Keratinocyte (primary cell): Measurements from ENCODE around the gene DEPDC1B. TPM values are rescaled to one million over a fixed set of nuclear protein-coding genes. Genes with fewer than 3 reads are reported as not detected.

Experiments used
- DNase-seq: peaks from one replicate; pipeline ENCODE4 v3.0.0-alpha.2; 2011; ENCODE audit warnings: low read depth, missing footprints, low spot score
- FAIRE-seq: peaks from 2 replicates; lab custom pipeline; 2011; peaks lifted over from hg19 to GRCh38; lab: Jason Lieb, UNC
- H2AFZ ChIP-seq: 2 replicates; pipeline ENCODE4 v1.6.0; 2012; ENCODE audit warnings: low read length, control low read depth, inconsistent platforms; ENCODE audit not compliant: control insufficient read depth
- H3K27ac ChIP-seq: 2 replicates; pipeline ENCODE4 v1.5.1; 2011; ENCODE audit warnings: low read length; ENCODE audit not compliant: control insufficient read depth, insufficient read depth
- H3K27me3 ChIP-seq: 3 replicates; pipeline ENCODE4 v1.6.0; 2011; ENCODE audit warnings: low read length; ENCODE audit not compliant: control insufficient read depth, insufficient read depth; ENCODE audit errors: extremely low read depth
- H3K36me3 ChIP-seq, 2 experiments: 2 replicates in 1 of 2; 3 replicates in 1 of 2; pipeline ENCODE4 v1.5.1; 2011; ENCODE audit warnings: low read length in 2 of 2, mild to moderate bottlenecking in 1 of 2; ENCODE audit not compliant: control insufficient read depth in 2 of 2, insufficient read depth in 2 of 2; ENCODE audit errors: extremely low read depth in 1 of 2
- H3K4me1 ChIP-seq: 3 replicates; pipeline ENCODE4 v1.5.1; 2011; ENCODE audit warnings: low read length; ENCODE audit not compliant: control insufficient read depth, insufficient read depth; ENCODE audit errors: extremely low read depth
- H3K4me2 ChIP-seq: 3 replicates; pipeline ENCODE4 v1.6.0; 2011; ENCODE audit warnings: low read depth, low read length; ENCODE audit not compliant: control insufficient read depth, insufficient read depth; ENCODE audit errors: extremely low read depth
- H3K4me3 ChIP-seq, 3 experiments: fragments of 200-600 bp in 1 of 3; sonication (generic) in 1 of 3; 2 replicates in 2 of 3; 3 replicates in 1 of 3; pipeline ENCODE4 v1.5.1; 2011 to 2016; ENCODE audit warnings: low read length in 3 of 3, mild to moderate bottlenecking in 3 of 3, control low read depth in 2 of 3, inconsistent platforms in 1 of 3, low read depth in 1 of 3, mixed read lengths in 1 of 3, mixed run types in 1 of 3, moderate library complexity in 1 of 3; ENCODE audit not compliant: control insufficient read depth in 2 of 3, insufficient read depth in 2 of 3; ENCODE audit errors: extremely low read depth in 1 of 3
- H3K79me2 ChIP-seq: 2 replicates; pipeline ENCODE4 v1.6.0; 2012; ENCODE audit warnings: low read length; ENCODE audit not compliant: control insufficient read depth, insufficient read depth
- H3K9ac ChIP-seq: 3 replicates; pipeline ENCODE4 v1.6.0; 2011; ENCODE audit warnings: low read length; ENCODE audit not compliant: control insufficient read depth, insufficient read depth; ENCODE audit errors: extremely low read depth
- H3K9me1 ChIP-seq: 3 replicates; pipeline ENCODE4 v1.6.0; 2011; ENCODE audit warnings: low read length; ENCODE audit not compliant: control insufficient read depth, insufficient read depth; ENCODE audit errors: extremely low read depth
- H3K9me3 ChIP-seq: 2 replicates; pipeline ENCODE4 v1.5.1; 2012; ENCODE audit warnings: low read depth, low read length; ENCODE audit not compliant: control insufficient read depth
- H4K20me1 ChIP-seq: 3 replicates; pipeline ENCODE4 v1.6.0; 2011; ENCODE audit warnings: low read length; ENCODE audit not compliant: control insufficient read depth, insufficient read depth; ENCODE audit errors: extremely low read depth
- CTCF ChIP-seq, 3 experiments: IDR thresholded peaks in 1 of 3; conservative IDR thresholded peaks in 1 of 3; optimal IDR thresholded peaks in 1 of 3; 2 replicates in 2 of 3; 3 replicates in 1 of 3; pipeline versions ENCODE3 to v1.5.1; 2011; ENCODE audit warnings: low read length in 3 of 3, mild to moderate bottlenecking in 3 of 3, moderate library complexity in 2 of 3, control low read depth in 1 of 3, inconsistent platforms in 1 of 3; ENCODE audit not compliant: insufficient read depth in 2 of 3; ENCODE audit errors: extremely low read depth in 1 of 3
- EZH2 ChIP-seq: IDR thresholded peaks from one replicate; pipeline ENCODE4 v1.6.1; 2012; ENCODE audit warnings: inconsistent platforms, mild to moderate bottlenecking, low read length, moderate library complexity
- dilution Hi-C: fragments of 300-500 bp; cut with MboI; formaldehyde crosslinking; loops from one replicate; pipeline ENCODE4 v1.7.0; 2020; ENCODE audit warnings: low sequenced_read_pairs; ENCODE audit not compliant: extremely low pct_ligation_motif_present
- polyA minus RNA-seq, 3 experiments: library from RNA; depleted of rRNA, polyadenylated mRNA; stranded (reverse); fragments of >200 nt; gene quantifications; 1 replicate in 1 of 3; 2 replicates in 1 of 3; 3 replicates in 1 of 3; pipeline ENCODE4 v1.2.3, GENCODE V29; 2011
- polyA plus RNA-seq, 5 experiments: library from polyadenylated mRNA; depleted of rRNA in 3 of 5; stranded (reverse) in 3 of 5; stranded (forward) in 1 of 5; unstranded in 1 of 5; fragments of >200 nt; gene quantifications; 1 replicate in 1 of 5; 2 replicates in 3 of 5; 3 replicates in 1 of 5; pipeline versions ENCODE4 v1.2.1 to v1.2.3, GENCODE V29; 2011 to 2012; ENCODE audit warnings: missing spikeins in 2 of 5, low read depth in 1 of 5, low replicate concordance in 1 of 5

The DEPDC1B gene
- polyA plus RNA-seq = 9.7 to 19.5 TPM (median 12.0 TPM) in 3 replicates
- 1.8 TPM for polyA plus RNA-seq (2011; ENCODE audit: low read depth)
- polyA plus RNA-seq (2011; cell fraction: cytosol; rRNA removed) = 4.9 and 9.2 TPM in 2 replicates
- 5.8 and 9.5 TPM in 2 replicates for polyA plus RNA-seq (2011; cell fraction: nucleus; rRNA removed)
- polyA plus RNA-seq (2012; ENCODE audit: low replicate concordance) = 3.1 and 6.8 TPM in 2 replicates
- polyA minus RNA-seq = 7.2 to 15.9 TPM (median 8.9 TPM) in 3 replicates
- 7.7 TPM for polyA minus RNA-seq (2011; cell fraction: cytosol; rRNA and poly(A)+ RNA removed)
- 8.5 and 11.4 TPM in 2 replicates for polyA minus RNA-seq (2011; cell fraction: nucleus; rRNA and poly(A)+ RNA removed)

- Histone ChIP-seq H4K20me1 (no peaks in the 10 kb centered on the region), H3K79me2 (peaks cover 33% of the 10 kb centered on the region), H3K4me3 (peak within 1 kb of the TSS; percentile 76 to 95 (median 79)), H3K27me3 (no peaks in the 10 kb centered on the region), H3K27ac (peak within 1 kb of the TSS; percentile 81), H3K9me3 (no peaks in the 10 kb centered on the region), H3K9me1 (no peaks in the 10 kb centered on the region), H2AFZ (peak within 1 kb of the TSS; percentile 99), H3K4me2 (peak within 1 kb of the TSS; percentile 99), H3K36me3 (no peaks in the 10 kb centered on the region), H3K4me1 (peaks cover 25% of the 10 kb centered on the region), H3K9ac (peak within 1 kb of the TSS; percentile 84)
- TF ChIP-seq EZH2 (no peak), CTCF (optimal IDR thresholded peaks at IDR 0.05 in 1 of 3, IDR thresholded peaks at IDR 0.05 in 1 of 3, conservative IDR thresholded peaks at IDR 0.05 in 1 of 3; ENCODE audit: extremely low read depth in 1 of 3, insufficient read depth in 2 of 3, low read length in 3 of 3) (peak; percentile 18 to 42 (median 31))
- no peak for DNase-seq
- dilution Hi-C loops = no loop called here
- FAIRE-seq = no peak
Measured at GRCh38 chr5:60699609-60700415, at the start of gene DEPDC1B. TSS of gene DEPDC1B (minus strand) at chr5:60700166. CDS start at chr5:60700093, 73 bp downstream.

- TF ChIP-seq EZH2 = no peak
- TF ChIP-seq CTCF (optimal IDR thresholded peaks at IDR 0.05 in 1 of 3, IDR thresholded peaks at IDR 0.05 in 1 of 3, conservative IDR thresholded peaks at IDR 0.05 in 1 of 3; ENCODE audit: extremely low read depth in 1 of 3, insufficient read depth in 2 of 3, low read length in 3 of 3) = no peak
- dilution Hi-C loops = no loop called here
- no peaks in the 10 kb centered on the region for H3K9me3 ChIP-seq
- no peak overlapping the region for H2AFZ ChIP-seq
- DNase-seq (no peak), FAIRE-seq (no peak)
- H3K27me3 ChIP-seq = no peaks in the 10 kb centered on the region
- no peak overlapping the region for H3K27ac ChIP-seq
- H4K20me1 ChIP-seq = no peaks in the 10 kb centered on the region
- H3K36me3 ChIP-seq = no peaks in the 10 kb centered on the region
- H3K4me1 ChIP-seq = no peaks in the 10 kb centered on the region
- H3K9me1 ChIP-seq = no peaks in the 10 kb centered on the region
- no peak overlapping the region for H3K9ac ChIP-seq
- no peak overlapping the region for H3K4me3 ChIP-seq
- H3K79me2 ChIP-seq = no peaks in the 10 kb centered on the region
- H3K4me2 ChIP-seq = no peak overlapping the region
Measured at GRCh38 chr5:60744682-60745081, 44.7 kb upstream of the DEPDC1B start.
